ENCODE data around the gene TNFRSF8.
"Not testable (repeated sequence)": the region's sequence is repeated elsewhere in the genome, so short reads cannot be mapped to it uniquely, and the experiment has no call there.

Gene TNFRSF8

GRCh38 chr1:12085643-12086260 lies 22.6 kb downstream of the TNFRSF8 start:
- DNase-seq (ENCODE audit: low read depth in 2 of 2): no peak

GRCh38 chr1:12087797-12088314 lies 24.8 kb downstream of the TNFRSF8 start:
- DNase-seq (ENCODE audit: low read depth in 2 of 2): no peak

GRCh38 chr1:12088607-12089006 lies 25.5 kb downstream of the TNFRSF8 start:
- peak; percentile 7 to 16 for DNase-seq (ENCODE audit: low read depth in 2 of 2)

- DNase-seq (ENCODE audit: low read depth in 2 of 2): no peak
Observed at GRCh38 chr1:12090326-12090725, 27.2 kb downstream of the TNFRSF8 start.

- DNase-seq (ENCODE audit: low read depth in 2 of 2): no peak
Observed at GRCh38 chr1:12091191-12091590, 28.1 kb downstream of the TNFRSF8 start.

- no peak for DNase-seq (ENCODE audit: low read depth in 2 of 2)
Observed at GRCh38 chr1:12094180-12094579, 31.1 kb downstream of the TNFRSF8 start.

- no peak for DNase-seq (ENCODE audit: low read depth in 2 of 2)
Observed at GRCh38 chr1:12095452-12096263, 32.6 kb downstream of the TNFRSF8 start.

GRCh38 chr1:12096615-12097014 lies 33.5 kb downstream of the TNFRSF8 start:
- no peak for DNase-seq (ENCODE audit: low read depth in 2 of 2)

- DNase-seq (ENCODE audit: low read depth in 2 of 2): no peak
Observed at GRCh38 chr1:12097321-12097720, 34.2 kb downstream of the TNFRSF8 start.

- no peak for DNase-seq (ENCODE audit: low read depth in 2 of 2)
Observed at GRCh38 chr1:12098786-12099185, 35.7 kb downstream of the TNFRSF8 start.

- no peak for DNase-seq (ENCODE audit: low read depth in 2 of 2)
Observed at GRCh38 chr1:12099610-12100009, 36.5 kb downstream of the TNFRSF8 start.

GRCh38 chr1:12100071-12100470 lies 37.0 kb downstream of the TNFRSF8 start:
- no peak for DNase-seq (ENCODE audit: low read depth in 2 of 2)

GRCh38 chr1:12101120-12101519 lies 38.0 kb downstream of the TNFRSF8 start:
- not testable (repeated sequence) for DNase-seq (ENCODE audit: low read depth in 2 of 2)

GRCh38 chr1:12102066-12102465 lies 39.0 kb downstream of the TNFRSF8 start:
- DNase-seq (ENCODE audit: low read depth in 2 of 2): no peak

- DNase-seq (ENCODE audit: low read depth in 2 of 2): no peak
Observed at GRCh38 chr1:12104417-12104816, 41.3 kb downstream of the TNFRSF8 start.

- DNase-seq (ENCODE audit: low read depth in 2 of 2): no peak
Observed at GRCh38 chr1:12106153-12106552, 43.0 kb downstream of the TNFRSF8 start.

GRCh38 chr1:12106861-12107260 lies 43.8 kb downstream of the TNFRSF8 start:
- DNase-seq (ENCODE audit: low read depth in 2 of 2): not testable (repeated sequence)

- DNase-seq (ENCODE audit: low read depth in 2 of 2): no peak
Observed at GRCh38 chr1:12107718-12108117, 44.6 kb downstream of the TNFRSF8 start.

- no peak for DNase-seq (ENCODE audit: low read depth in 2 of 2)
Observed at GRCh38 chr1:12109901-12110300, 46.8 kb downstream of the TNFRSF8 start.

- DNase-seq (ENCODE audit: low read depth in 2 of 2): no peak
Observed at GRCh38 chr1:12111741-12112140, 48.6 kb downstream of the TNFRSF8 start.

- no peak for DNase-seq (ENCODE audit: low read depth in 2 of 2)
Observed at GRCh38 chr1:12112711-12113161, 49.6 kb downstream of the TNFRSF8 start.

GRCh38 chr1:12113433-12114339 lies 50.6 kb downstream of the TNFRSF8 start:
- DNase-seq (ENCODE audit: low read depth in 2 of 2): no peak

All from activated CD8-positive, alpha-beta memory T cell treated with anti-CD3 and anti-CD28 coated beads for 4 hours (primary cell).